ENCODE results near the gene ZNF346. TPM values are rescaled to one million over a fixed set of nuclear protein-coding genes. Genes with fewer than 3 reads are reported as not detected.

The ZNF346 gene
- total and polyA plus RNA-seq, 10 of the 15 experiments (the other 5 are each of a cell fraction or from before 2014, with no cell fraction given) = 6.5 to 30.2 (median 24.0) TPM

- TF ChIP-seq E2F8 (IDR thresholded peaks at IDR 0.05; ENCODE audit: low read depth, partially characterized antibody) (no peak), SKIL (IDR thresholded peaks at IDR 0.05; ENCODE audit: low read depth, poor library complexity, severe bottlenecking) (no peak), RCOR1 (conservative IDR thresholded peaks at IDR 0.05; ENCODE audit: low read depth, low read length) (peak; percentile 97; the same call in 1 of the 2 replicates), ATF2 (IDR thresholded peaks at IDR 0.05; ENCODE audit: low read length) (no peak), ATF3 (IDR thresholded peaks at IDR 0.05; ENCODE audit: borderline replicate concordance, extremely low read depth, low read depth, low read length) (no peak), ZNF687 (IDR thresholded peaks at IDR 0.05) (peak; percentile 57; the same call in 1 of the 2 replicates), USF2 (IDR thresholded peaks at IDR 0.05; ENCODE audit: borderline replicate concordance, low read depth, low read length) (no peak), YBX1 (IDR thresholded peaks at IDR 0.05) (no peak), TBL1XR1 (IDR thresholded peaks at IDR 0.05; ENCODE audit: low read depth, low read length) (no peak), RBBP5 (conservative IDR thresholded peaks at IDR 0.05) (no peak), SP1 (IDR thresholded peaks at IDR 0.05; ENCODE audit: low read depth, low read length) (no peak), NKRF (conservative IDR thresholded peaks at IDR 0.05) (peak; percentile 61; the same call in 1 of the 2 replicates), CHD1 (IDR thresholded peaks at IDR 0.05; ENCODE audit: low read depth, low read length) (no peak)
Measured at GRCh38 chr5:177022386-177023302, at the start of gene ZNF346 (continued).
